H9 (cell line): ENCODE data around the gene MVD. TPM values are rescaled to one million over a fixed set of nuclear protein-coding genes. Genes with fewer than 3 reads are reported as not detected.

Experiments
- DNase-seq: peaks from one replicate; pipeline ENCODE4 v3.0.0-alpha.2; 2017
- H2AFZ ChIP-seq: one replicate; pipeline ENCODE4 v1.6.1; 2013; ENCODE audit warnings: mild to moderate bottlenecking, low read length, control low read depth, moderate library complexity
- H2AK5ac ChIP-seq: 2 replicates; pipeline ENCODE4 v1.6.1; 2013; ENCODE audit warnings: low read length, control low read depth, mixed read lengths; ENCODE audit not compliant: insufficient read length
- H2BK120ac ChIP-seq: one replicate; pipeline ENCODE4 v1.6.1; 2013; ENCODE audit warnings: low read depth, mild to moderate bottlenecking, low read length, control low read depth, inconsistent platforms; ENCODE audit not compliant: poor library complexity, severe bottlenecking
- H2BK12ac ChIP-seq: 2 replicates; pipeline ENCODE4 v1.6.1; 2013; ENCODE audit warnings: low read length, control low read depth, mixed read lengths, low read depth; ENCODE audit not compliant: insufficient read length
- H2BK15ac ChIP-seq: 2 replicates; pipeline ENCODE4 v1.6.1; 2013; ENCODE audit warnings: low read depth, low read length, control low read depth
- H2BK20ac ChIP-seq: one replicate; pipeline ENCODE4 v1.6.1; 2013; ENCODE audit warnings: low read depth, mild to moderate bottlenecking, low read length, control low read depth, inconsistent platforms; ENCODE audit not compliant: poor library complexity, severe bottlenecking
- H2BK5ac ChIP-seq: 2 replicates; pipeline ENCODE4 v1.6.1; 2013; ENCODE audit warnings: low read length, control low read depth, mixed read lengths; ENCODE audit not compliant: insufficient read length
- H3K14ac ChIP-seq: 2 replicates; pipeline ENCODE4 v1.6.1; 2013; ENCODE audit warnings: low read length, control low read depth; ENCODE audit not compliant: insufficient read depth
- H3K18ac ChIP-seq: 2 replicates; pipeline ENCODE4 v1.6.1; 2013; ENCODE audit warnings: low read depth, mild to moderate bottlenecking, mixed read lengths, low read length, control low read depth; ENCODE audit not compliant: insufficient read length
- H3K23ac ChIP-seq: 2 replicates; pipeline ENCODE4 v1.6.1; 2013; ENCODE audit warnings: low read length, control low read depth, mixed read lengths, low read depth; ENCODE audit not compliant: insufficient read length
- H3K23me2 ChIP-seq: 2 replicates; pipeline ENCODE4 v1.6.1; 2013; ENCODE audit warnings: low read depth, mild to moderate bottlenecking, mixed read lengths, low read length, control low read depth; ENCODE audit not compliant: insufficient read length, poor library complexity, severe bottlenecking
- H3K27ac ChIP-seq: 2 replicates; pipeline ENCODE4 v1.5.1; 2013; ENCODE audit warnings: low read length, control low read depth, mixed read lengths, low read depth; ENCODE audit not compliant: insufficient read length
- H3K27me3 ChIP-seq: 2 replicates; pipeline ENCODE4 v1.6.1; 2013; ENCODE audit warnings: low read length, control low read depth, inconsistent platforms; ENCODE audit not compliant: insufficient read depth
- H3K4ac ChIP-seq: 2 replicates; pipeline ENCODE4 v1.6.1; 2013; ENCODE audit warnings: low read depth, mild to moderate bottlenecking, control low read depth, inconsistent platforms, low read length, moderate library complexity
- H3K4me1 ChIP-seq: 2 replicates; pipeline ENCODE4 v1.6.1; 2013; ENCODE audit warnings: low read length, control low read depth, inconsistent platforms; ENCODE audit not compliant: insufficient read depth
- H3K4me2 ChIP-seq: 2 replicates; pipeline ENCODE4 v1.6.1; 2013; ENCODE audit warnings: low read length, control low read depth, mixed read lengths; ENCODE audit not compliant: insufficient read length, insufficient read depth
- H3K56ac ChIP-seq: 2 replicates; pipeline ENCODE4 v1.6.1; 2013; ENCODE audit warnings: low read depth, mild to moderate bottlenecking, mixed read lengths, low read length, control low read depth; ENCODE audit not compliant: insufficient read length
- H3K79me1 ChIP-seq: 2 replicates; pipeline ENCODE4 v1.6.1; 2013; ENCODE audit warnings: low read depth, mild to moderate bottlenecking, moderate library complexity, low read length, control low read depth, inconsistent platforms; ENCODE audit not compliant: insufficient read depth, poor library complexity, severe bottlenecking
- H3K79me2 ChIP-seq: 2 replicates; pipeline ENCODE4 v1.6.1; 2013; ENCODE audit warnings: low read length, control low read depth, inconsistent platforms; ENCODE audit not compliant: insufficient read depth
- H3K9ac ChIP-seq: 2 replicates; pipeline ENCODE4 v1.6.1; 2013; ENCODE audit warnings: low read length, control low read depth, mixed read lengths; ENCODE audit not compliant: insufficient read length; ENCODE audit errors: extremely low read depth
- H3K9me3 ChIP-seq: one replicate; pipeline ENCODE4 v1.6.1; 2013; ENCODE audit warnings: low read depth, low read length, inconsistent platforms; ENCODE audit not compliant: control insufficient read depth
- H3T11ph ChIP-seq: one replicate; pipeline ENCODE4 v1.6.1; 2013; ENCODE audit warnings: mild to moderate bottlenecking, low read length, control low read depth, inconsistent platforms
- H4K20me1 ChIP-seq: one replicate; pipeline ENCODE4 v1.6.1; 2013; ENCODE audit not compliant: control insufficient read depth, insufficient read length, insufficient read depth
- H4K5ac ChIP-seq: 2 replicates; pipeline ENCODE4 v1.6.1; 2013; ENCODE audit warnings: low read depth, mild to moderate bottlenecking, mixed read lengths, low read length, control low read depth; ENCODE audit not compliant: insufficient read length
- H4K8ac ChIP-seq: replicated peaks from 2 replicates; pipeline ENCODE4 v1.6.1; 2013; ENCODE audit warnings: low read length, control low read depth, mixed read lengths, low read depth; ENCODE audit not compliant: insufficient read length
- H4K91ac ChIP-seq: 2 replicates; pipeline ENCODE4 v1.6.1; 2013; ENCODE audit warnings: low read depth, mild to moderate bottlenecking, moderate library complexity, mixed read lengths, low read length, control low read depth; ENCODE audit not compliant: insufficient read length
- H3K27ac Mint-ChIP-seq, 3 experiments: 2 replicates in 2 of 3; 3 replicates in 1 of 3; pipeline ENCODE4 v1.8.0; 2020 to 2021; ENCODE audit warnings: mixed read lengths in 3 of 3, mild to moderate bottlenecking in 1 of 3, moderate library complexity in 1 of 3
- H3K27me3 Mint-ChIP-seq: 2 replicates; pipeline ENCODE4 v1.8.0; 2021; ENCODE audit warnings: low read depth, mild to moderate bottlenecking, moderate library complexity, mixed read lengths
- H3K36me3 Mint-ChIP-seq, 3 experiments: 2 replicates in 2 of 3; 3 replicates in 1 of 3; pipeline ENCODE4 v1.8.0; 2020 to 2021; ENCODE audit warnings: low read depth in 3 of 3, mixed read lengths in 3 of 3; ENCODE audit not compliant: insufficient read depth in 1 of 3
- H3K4me1 Mint-ChIP-seq, 2 experiments: 2 replicates each; pipeline ENCODE4 v1.8.0; 2020; ENCODE audit warnings: mixed read lengths in 2 of 2
- H3K4me3 Mint-ChIP-seq, 2 experiments: 2 replicates in 1 of 2; 3 replicates in 1 of 2; pipeline ENCODE4 v1.8.0; 2020 to 2021; ENCODE audit warnings: mild to moderate bottlenecking in 2 of 2, mixed read lengths in 2 of 2, moderate library complexity in 1 of 2
- H3K9me3 Mint-ChIP-seq, 2 experiments: 2 replicates in 1 of 2; 3 replicates in 1 of 2; pipeline ENCODE4 v1.8.0; 2020; ENCODE audit warnings: mild to moderate bottlenecking in 2 of 2, mixed read lengths in 2 of 2, moderate library complexity in 1 of 2
- WGBS: extraction: QIAGEN DNeasy Blood & Tissue Kit; methylation state at CpG from one replicate; pipeline ENCODE4 v1.1.7; 2013; ENCODE audit warnings: missing lambda C conversion rate, low lambda C conversion rate, mixed read lengths; ENCODE audit not compliant: insufficient read length; ENCODE audit errors: extremely low coverage; 5-methylcytosine and 5-hydroxymethylcytosine counted together
- total RNA-seq: library from RNA; stranded (reverse); gene quantifications from 2 replicates; pipeline ENCODE4 v1.2.1, GENCODE V29; 2021
- TF ChIP-seq, protein P1 (sequence below): fragments of 200-600 bp; sonication (generic); conservative IDR thresholded peaks from 3 replicates; pipeline ENCODE4 v1.8.0; 2021; ENCODE audit warnings: antibody characterized with exemption, mild to moderate bottlenecking

The MVD gene
- total RNA-seq, 1 experiment from 2014 or later, result 53.2 TPM

DNA sequence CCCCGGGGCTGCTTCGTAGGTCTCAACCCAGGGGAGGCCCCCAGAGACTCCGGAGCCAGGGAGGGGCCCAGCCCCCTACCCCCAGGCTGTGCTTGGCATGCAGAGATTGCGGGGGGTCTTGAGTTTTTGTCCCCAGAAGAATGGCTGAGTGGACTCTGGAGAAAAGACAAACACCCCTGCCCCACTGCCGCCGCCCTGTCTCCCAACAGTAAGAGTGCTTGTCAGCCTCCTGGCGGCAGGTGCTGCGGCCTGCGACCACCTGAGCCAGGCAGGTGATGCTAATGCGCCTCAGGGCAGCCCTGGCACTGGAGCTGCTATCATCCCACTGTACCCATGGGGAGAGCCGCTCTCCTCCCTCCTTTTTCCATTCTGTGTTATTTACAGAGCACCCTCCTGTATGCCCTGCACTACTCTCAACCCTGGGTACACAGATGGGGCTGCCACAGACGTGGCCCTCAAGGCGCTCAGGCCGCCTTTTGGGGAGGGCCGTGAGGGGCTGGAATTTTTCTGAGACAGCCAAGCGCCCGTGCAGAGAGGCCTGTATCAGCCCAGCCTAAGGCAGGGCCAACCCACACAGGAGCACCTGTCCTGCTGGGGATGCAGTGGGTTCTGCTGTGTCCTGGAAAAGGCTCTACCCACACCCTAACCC lies 27.1 kb downstream of the MVD start:
- WGBS, result no CpG with 5 or more reads among the region's 17 CpGs
- H2AK5ac ChIP-seq, result no peak overlapping the region
- no peaks in the 10 kb centered on the region for H3K9me3 ChIP-seq
- H3K27ac ChIP-seq, result no peak overlapping the region
- Mint-ChIP-seq H3K27ac (peak overlapping the region in 1 of 3 experiments; percentile 63; a peak in 1 of 7 replicates), H3K36me3 (peaks cover 3 to 13% (median 13%) of the 10 kb centered on the region in 3 experiments; a peak in 6 of 7 replicates), H3K4me3 (peak overlapping the region in 1 of 2 experiments; percentile 67; a peak in 1 of 5 replicates), H3K4me1 (peaks cover 22 to 39% of the 10 kb centered on the region in 2 experiments), H3K27me3 (peaks cover 25% of the 10 kb centered on the region), H3K9me3 (no peaks in the 10 kb centered on the region; a peak in 1 of 5 replicates)
- no peak overlapping the region for H3K4ac ChIP-seq
- H2BK5ac ChIP-seq, result no peak overlapping the region
- no peaks in the 10 kb centered on the region for H3K79me1 ChIP-seq
- no peak overlapping the region for H2BK15ac ChIP-seq
- H2BK20ac ChIP-seq, result no peak overlapping the region
- no peak overlapping the region for H3K9ac ChIP-seq
- no peak overlapping the region for H2AFZ ChIP-seq
- no peak overlapping the region for H3T11ph ChIP-seq
- no peak overlapping the region for H4K91ac ChIP-seq
- no peak overlapping the region for H3K4me2 ChIP-seq
- no peaks in the 10 kb centered on the region for H3K27me3 ChIP-seq
- H3K56ac ChIP-seq, result no peak overlapping the region
- no peak overlapping the region for H3K14ac ChIP-seq
- no peak overlapping the region for H2BK120ac ChIP-seq
- peaks cover 4% of the 10 kb centered on the region; the same call in 1 of the 2 replicates for H3K4me1 ChIP-seq
- no peaks in the 10 kb centered on the region for H3K79me2 ChIP-seq
- no peak overlapping the region for H4K5ac ChIP-seq
- peaks cover 15% of the 10 kb centered on the region for H3K23me2 ChIP-seq
- H3K18ac ChIP-seq, result no peak overlapping the region
- TF ChIP-seq, protein P1, sequence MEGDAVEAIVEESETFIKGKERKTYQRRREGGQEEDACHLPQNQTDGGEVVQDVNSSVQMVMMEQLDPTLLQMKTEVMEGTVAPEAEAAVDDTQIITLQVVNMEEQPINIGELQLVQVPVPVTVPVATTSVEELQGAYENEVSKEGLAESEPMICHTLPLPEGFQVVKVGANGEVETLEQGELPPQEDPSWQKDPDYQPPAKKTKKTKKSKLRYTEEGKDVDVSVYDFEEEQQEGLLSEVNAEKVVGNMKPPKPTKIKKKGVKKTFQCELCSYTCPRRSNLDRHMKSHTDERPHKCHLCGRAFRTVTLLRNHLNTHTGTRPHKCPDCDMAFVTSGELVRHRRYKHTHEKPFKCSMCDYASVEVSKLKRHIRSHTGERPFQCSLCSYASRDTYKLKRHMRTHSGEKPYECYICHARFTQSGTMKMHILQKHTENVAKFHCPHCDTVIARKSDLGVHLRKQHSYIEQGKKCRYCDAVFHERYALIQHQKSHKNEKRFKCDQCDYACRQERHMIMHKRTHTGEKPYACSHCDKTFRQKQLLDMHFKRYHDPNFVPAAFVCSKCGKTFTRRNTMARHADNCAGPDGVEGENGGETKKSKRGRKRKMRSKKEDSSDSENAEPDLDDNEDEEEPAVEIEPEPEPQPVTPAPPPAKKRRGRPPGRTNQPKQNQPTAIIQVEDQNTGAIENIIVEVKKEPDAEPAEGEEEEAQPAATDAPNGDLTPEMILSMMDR, result peak; percentile 26; the same call in 2 of the 3 replicates
- DNase-seq, result no peak
- H4K8ac ChIP-seq, result no peak overlapping the region
- H4K20me1 ChIP-seq, result no peaks in the 10 kb centered on the region
- no peak overlapping the region for H2BK12ac ChIP-seq
- no peak overlapping the region for H3K23ac ChIP-seq
